SHP77 (cell line): ENCODE measurements around the gene COL4A3.
A peak's percentile ranks its signal among the peaks of the same experiment; 100 is the strongest.
"Not testable (repeated sequence)": the region's sequence is repeated elsewhere in the genome, so short reads cannot be mapped to it uniquely, and the experiment has no call there.

Source experiments
- DNase-seq, 2 experiments: peaks; one replicate each; lab custom pipeline; 2025; lab: John Stamatoyannopoulos, UW

Gene COL4A3

GRCh38 chr2:227206406-227206805, 42.0 kb downstream of the COL4A3 start:
- DNase-seq = no peak

- no peak for DNase-seq
Measured at GRCh38 chr2:227207573-227207972, 43.1 kb downstream of the COL4A3 start.

GRCh38 chr2:227214622-227215041, 50.2 kb downstream of the COL4A3 start:
- no peak for DNase-seq

- no peak for DNase-seq
Measured at GRCh38 chr2:227219312-227220105, 55.1 kb downstream of the COL4A3 start.

GRCh38 chr2:227221120-227221519, 56.7 kb downstream of the COL4A3 start:
- DNase-seq = peak in 1 of 2 experiments; percentile 2

- no peak for DNase-seq
Measured at GRCh38 chr2:227222292-227222691, 57.9 kb downstream of the COL4A3 start.

GRCh38 chr2:227225641-227226040, 61.2 kb downstream of the COL4A3 start:
- DNase-seq = not testable (repeated sequence)

GRCh38 chr2:227228061-227228667, 63.7 kb downstream of the COL4A3 start:
- DNase-seq = peak in 1 of 2 experiments; percentile 46

- DNase-seq = no peak
Measured at GRCh38 chr2:227230151-227230550, 65.7 kb downstream of the COL4A3 start.

GRCh38 chr2:227234429-227234828, 70.0 kb downstream of the COL4A3 start:
- no peak for DNase-seq

- DNase-seq = no peak
Measured at GRCh38 chr2:227237786-227238185, 73.4 kb downstream of the COL4A3 start.

GRCh38 chr2:227238238-227239237, 74.1 kb downstream of the COL4A3 start:
- DNase-seq = peak in 1 of 2 experiments; percentile 29

- DNase-seq = no peak
Measured at GRCh38 chr2:227241005-227241404, 76.6 kb downstream of the COL4A3 start.

- no peak for DNase-seq
Measured at GRCh38 chr2:227248876-227249275, 84.5 kb downstream of the COL4A3 start.

GRCh38 chr2:227252831-227253230, 88.4 kb downstream of the COL4A3 start:
- DNase-seq = no peak

- DNase-seq = no peak
Measured at GRCh38 chr2:227256605-227257004, 92.2 kb downstream of the COL4A3 start.

- DNase-seq = no peak
Measured at GRCh38 chr2:227257820-227258219, 93.4 kb downstream of the COL4A3 start.

GRCh38 chr2:227260041-227260440, 95.6 kb downstream of the COL4A3 start:
- DNase-seq = no peak

GRCh38 chr2:227267410-227268115, 103.1 kb downstream of the COL4A3 start:
- DNase-seq = no peak

GRCh38 chr2:227280895-227281294, 116.5 kb downstream of the COL4A3 start:
- DNase-seq = no peak

GRCh38 chr2:227285741-227286236, 121.4 kb downstream of the COL4A3 start:
- no peak for DNase-seq
